Panc1 (cell line): ENCODE data around the gene CD48. TPM values are rescaled to one million over a fixed set of nuclear protein-coding genes. Genes with fewer than 3 reads are reported as not detected.

Experiments used
- ATAC-seq: fragments of 200-7000 bp; cut with Tn5 transposase; 2 replicates; pipeline ENCODE4 v1.9.1; 2020; ENCODE audit warnings: mild to moderate bottlenecking, moderate library complexity
- BruUV-seq: library from RNA; stranded (reverse); fragments of 400-500 nt; replicated peaks from 2 replicates; lab custom pipeline; 2021; lab: Mats Ljungman, UMichigan
- CTCF ChIA-PET: fragments of 300-600 bp; sonication (Branson Sonifier 250); formaldehyde crosslinking; loops from one replicate; lab custom pipeline; 2022; ENCODE audit warnings: antibody characterized with exemption; lab: Charles Lee
- POLR2A ChIA-PET: fragments of 300-600 bp; sonication (Branson Sonifier 250); formaldehyde crosslinking; loops from one replicate; lab custom pipeline; 2022; ENCODE audit warnings: antibody characterized with exemption; lab: Charles Lee
- DNase-seq: peaks from one replicate; pipeline ENCODE4 v3.0.0-alpha.2; 2010; ENCODE audit warnings: low read depth, low spot score
- H3K27ac ChIP-seq: 2 replicates; pipeline ENCODE4 v1.5.1; 2011; ENCODE audit warnings: mild to moderate bottlenecking, low read length, inconsistent platforms
- H3K27me3 ChIP-seq: fragments of 200-500 bp; sonication (Bioruptor generic); 2 replicates; pipeline ENCODE4 v1.6.0; 2014; ENCODE audit warnings: low read length, inconsistent platforms; ENCODE audit not compliant: control insufficient read depth, insufficient read depth
- H3K36me3 ChIP-seq: fragments of 200-500 bp; sonication (Bioruptor generic); 2 replicates; pipeline ENCODE4 v1.5.1; 2014; ENCODE audit warnings: inconsistent platforms, mild to moderate bottlenecking, low read length, moderate library complexity; ENCODE audit not compliant: control insufficient read depth, insufficient read depth
- H3K4me1 ChIP-seq: 2 replicates; pipeline ENCODE4 v1.5.1; 2011; ENCODE audit warnings: inconsistent platforms, mild to moderate bottlenecking, low read length, moderate library complexity; ENCODE audit not compliant: control insufficient read depth, insufficient read depth
- H3K4me3 ChIP-seq, 2 experiments: 2 replicates each; pipeline ENCODE4 v1.5.1; 2011 to 2012; ENCODE audit warnings: low read depth in 2 of 2, low read length in 2 of 2, mild to moderate bottlenecking in 2 of 2, inconsistent platforms in 1 of 2, moderate library complexity in 1 of 2
- H3K9me3 ChIP-seq: fragments of 200-500 bp; sonication (Bioruptor generic); 2 replicates; pipeline ENCODE4 v1.5.1; 2014; ENCODE audit warnings: low read depth, mild to moderate bottlenecking, inconsistent platforms, low read length, moderate library complexity; ENCODE audit not compliant: control insufficient read depth, insufficient read depth
- CTCF ChIP-seq: fragments of 450-650 bp; IDR thresholded peaks from 2 replicates; pipeline ENCODE4 v1.5.1; 2017; ENCODE audit warnings: mild to moderate bottlenecking
- POLR2AphosphoS5 ChIP-seq: IDR thresholded peaks from 2 replicates; pipeline ENCODE4 v1.6.1; 2012; ENCODE audit warnings: mild to moderate bottlenecking, low read depth, low read length, moderate library complexity
- REST ChIP-seq, 2 experiments: IDR thresholded peaks; 2 replicates each; pipeline ENCODE4 v1.6.1; 2011 to 2012; ENCODE audit warnings: low read depth in 2 of 2, control low read depth in 1 of 2, low read length in 1 of 2, mild to moderate bottlenecking in 1 of 2, moderate library complexity in 1 of 2; ENCODE audit not compliant: insufficient read depth in 1 of 2
- SIN3A ChIP-seq: IDR thresholded peaks from 2 replicates; pipeline ENCODE4 v1.6.1; 2012; ENCODE audit warnings: low read depth, mild to moderate bottlenecking, low read length, moderate library complexity, borderline replicate concordance; ENCODE audit not compliant: insufficient read depth
- TCF7L2 ChIP-seq: IDR thresholded peaks from 2 replicates; pipeline ENCODE4 v1.6.1; 2011; ENCODE audit warnings: mild to moderate bottlenecking, low read depth, low read length, inconsistent platforms
- in situ Hi-C: cut with HindIII; loops from 2 replicates; pipeline ENCODE4 v1.10.0; 2016; ENCODE audit warnings: low sequenced_read_pairs, low pct_unique_long_range_greater_than_20kb
- intact Hi-C: fragments of 100-400 bp; cut with micrococcal nuclease; formaldehyde crosslinking; loops from one replicate; pipeline ENCODE4 v1.10.0; 2022; ENCODE audit not compliant: unreplicated experiment
- total RNA-seq: library from RNA; stranded (reverse); gene quantifications from one replicate; pipeline ENCODE4 v1.2.1, GENCODE V29; 2021; ENCODE audit not compliant: unreplicated experiment

Gene CD48
- total RNA-seq, 1 experiment from 2014 or later: 0.67 TPM

- ATAC-seq (no peak), DNase-seq (no peak)
- ChIA-PET POLR2A (no interaction called here), CTCF (no interaction called here)
- in situ Hi-C loops: no loop called here
- Histone ChIP-seq H3K4me1 (no peaks in the 10 kb centered on the region), H3K27me3 (peaks cover 13% of the 10 kb centered on the region), H3K27ac (no peak overlapping the region), H3K9me3 (no peaks in the 10 kb centered on the region), H3K36me3 (no peaks in the 10 kb centered on the region), H3K4me3 (no peak overlapping the region)
- no TSS peak for BruUV-seq
- intact Hi-C loops: no loop called here
- TF ChIP-seq CTCF (no peak), SIN3A (no peak), POLR2AphosphoS5 (no peak), TCF7L2 (no peak), REST (IDR thresholded peaks at IDR 0.05; ENCODE audit: insufficient read depth in 1 of 2, low read depth in 2 of 2, low read length in 1 of 2) (no peak)
Observed at GRCh38 chr1:160710517-160711252, 937 bp downstream of the CD48 start.

GRCh38 chr1:160709715-160710114, 1.9 kb downstream of the CD48 start:
- ATAC-seq: no peak
- Histone ChIP-seq H3K4me3 (no peak overlapping the region), H3K36me3 (no peaks in the 10 kb centered on the region), H3K9me3 (no peaks in the 10 kb centered on the region), H3K4me1 (no peaks in the 10 kb centered on the region), H3K27me3 (peaks cover 16% of the 10 kb centered on the region), H3K27ac (no peak overlapping the region)
- intact Hi-C loops (no loop called here), in situ Hi-C loops (no loop called here)
- no peak for DNase-seq
- ChIA-PET CTCF (no interaction called here), POLR2A (no interaction called here)
- BruUV-seq: no TSS peak
- TF ChIP-seq TCF7L2 (no peak), SIN3A (no peak), REST (IDR thresholded peaks at IDR 0.05; ENCODE audit: insufficient read depth in 1 of 2, low read depth in 2 of 2, low read length in 1 of 2) (no peak), CTCF (no peak), POLR2AphosphoS5 (no peak)
